ENCODE data around the gene TRPC1.

DNA sequence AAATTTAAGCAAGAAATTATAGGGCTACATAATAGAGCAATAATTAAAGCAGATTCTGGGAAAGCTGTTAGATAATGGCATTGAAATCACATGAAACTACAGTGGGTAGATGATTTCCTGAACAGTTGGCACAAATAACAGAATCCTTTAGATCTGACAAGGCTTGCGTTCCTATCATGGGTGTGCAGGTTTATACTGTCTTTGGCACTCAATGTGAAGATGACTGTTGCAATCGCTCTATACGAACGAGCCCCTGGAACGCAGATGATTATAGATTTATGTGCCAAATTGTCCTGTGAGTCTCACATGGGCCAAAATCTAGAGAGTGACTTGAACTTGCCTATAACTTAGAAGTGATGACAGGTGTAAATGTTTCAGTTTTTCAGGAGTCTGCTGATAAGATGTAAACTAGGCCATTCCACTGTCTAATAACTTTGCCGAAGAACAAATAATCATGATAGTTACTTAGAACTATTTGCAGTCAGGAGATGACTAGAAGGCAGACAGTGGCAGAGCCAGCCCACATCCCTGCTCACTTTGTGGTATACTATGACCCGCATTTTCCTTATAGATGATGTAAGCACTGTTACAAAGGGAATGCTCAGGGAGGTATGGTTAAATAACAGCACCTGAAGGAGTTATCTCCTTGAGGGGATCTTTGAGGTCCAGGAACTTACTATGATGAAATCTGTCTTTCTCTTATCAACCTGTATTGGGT, 30.5 kb upstream of the TRPC1 start:
- TF ChIP-seq EZH2 (IDR thresholded peaks at IDR 0.05) = no peak
- TF ChIP-seq POLR2AphosphoS5 (IDR thresholded peaks at IDR 0.05; ENCODE audit: borderline replicate concordance, low read depth, low read length) = no peak
